Inflammatory macrophage treated with lipopolysaccharide for 1 hour (primary cell): ENCODE measurements around the gene ANKFY1.

ENCODE experiments used
- DNase-seq, 2 donors: peaks; one replicate each; pipeline ENCODE4 v3.0.0-alpha.2; 2020 to 2022

The ANKFY1 gene

DNA sequence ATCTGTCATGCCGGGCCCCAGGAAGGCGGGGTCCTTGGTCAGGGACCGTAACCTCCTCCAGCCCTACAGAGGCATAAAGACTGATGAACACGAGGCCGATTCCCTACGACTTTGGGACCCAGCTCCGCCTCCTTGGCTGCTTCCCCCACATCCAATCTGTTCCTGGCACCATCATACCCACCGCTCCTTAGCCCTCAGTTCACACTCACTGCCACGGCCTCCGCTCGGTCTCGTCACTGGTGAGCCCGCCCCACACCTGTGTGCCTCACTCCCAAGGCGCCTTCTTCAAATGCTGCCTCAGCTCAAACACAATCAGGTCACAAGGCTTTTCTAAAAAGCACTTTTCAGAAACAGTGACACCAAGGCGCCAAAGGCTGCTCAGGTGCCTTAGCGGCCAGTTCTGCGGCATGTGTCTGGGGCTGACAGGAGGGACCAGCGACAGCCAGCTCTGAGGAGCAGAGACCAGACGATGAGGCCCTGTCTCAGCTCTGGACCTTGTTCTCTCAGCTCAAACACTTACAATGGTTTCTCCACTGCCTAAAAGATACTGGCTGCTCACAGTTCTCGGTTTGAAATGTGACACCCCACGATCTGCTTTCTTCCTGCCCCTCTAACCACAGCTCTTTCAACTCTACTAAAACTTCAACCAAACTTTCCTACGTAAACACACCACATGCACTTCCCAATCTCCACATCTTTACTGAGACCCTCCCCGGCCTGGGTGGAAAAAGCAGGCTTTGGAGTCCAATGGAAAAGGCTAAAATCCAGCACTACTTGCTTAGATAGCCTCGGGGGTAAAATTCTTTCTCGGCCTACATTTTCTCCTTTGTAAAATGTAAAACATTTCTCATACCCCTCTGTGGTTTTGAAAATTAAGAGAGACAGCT is 87.6 kb downstream of the ANKFY1 start:
- DNase-seq = no peak

DNA sequence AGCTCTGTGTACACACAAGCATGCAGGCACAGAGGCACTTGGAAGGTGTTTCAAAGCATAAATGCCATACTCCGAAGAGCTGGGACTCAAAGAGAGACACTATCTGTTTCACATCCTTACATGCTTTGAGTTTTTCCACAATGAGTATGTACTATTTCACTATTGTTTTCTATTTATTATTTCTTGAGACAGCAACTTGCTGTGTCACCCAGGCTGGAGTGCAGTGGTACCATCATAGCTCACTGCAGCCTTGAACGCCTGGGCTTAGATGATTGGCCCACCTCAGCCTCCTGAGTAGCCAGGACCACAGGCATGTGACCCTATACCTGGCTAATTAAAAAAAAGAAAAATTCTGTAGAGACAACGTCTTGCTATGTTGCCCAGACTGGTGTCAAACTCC is 89.2 kb downstream of the ANKFY1 start:
- DNase-seq = no peak

DNA sequence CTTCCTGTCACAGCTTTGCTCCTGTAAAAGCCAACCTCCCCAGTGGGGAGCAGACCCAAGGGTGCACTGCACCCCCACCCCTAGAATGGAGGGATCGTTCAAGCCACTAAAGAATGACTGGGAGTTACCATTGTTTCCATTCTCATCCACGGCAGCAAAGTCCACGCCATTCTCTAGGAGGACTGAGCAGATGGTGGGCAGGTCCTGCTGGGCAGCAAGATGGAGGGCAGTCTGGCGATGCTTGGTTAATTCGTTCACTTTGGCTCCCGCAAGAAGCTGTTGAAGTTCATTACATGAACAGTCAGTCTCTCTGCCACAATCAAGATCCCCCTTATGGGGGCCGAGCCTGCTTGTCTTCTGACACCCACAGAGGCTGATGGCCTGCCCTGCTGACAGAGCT is 90.0 kb downstream of the ANKFY1 start:
- DNase-seq = no peak

DNA sequence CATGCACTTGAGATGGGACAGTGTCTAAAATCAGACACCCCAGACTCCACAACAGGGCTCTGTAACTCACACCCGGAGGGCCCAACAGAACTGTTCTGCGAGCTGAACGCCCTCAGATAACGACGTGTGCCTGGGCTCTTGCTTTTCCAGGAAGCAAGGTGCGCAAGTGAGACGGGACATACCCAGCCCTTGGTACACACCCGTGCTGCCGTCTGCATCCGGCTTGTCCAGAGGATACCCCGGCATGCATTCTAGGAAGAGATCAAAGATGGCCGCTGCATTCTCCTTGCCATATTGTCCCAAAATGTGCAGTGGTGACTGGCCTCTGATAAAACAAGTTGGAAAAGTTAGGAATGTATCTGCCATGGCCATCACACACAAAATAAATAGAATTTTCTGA is 91.4 kb downstream of the ANKFY1 start:
- no peak for DNase-seq

DNA sequence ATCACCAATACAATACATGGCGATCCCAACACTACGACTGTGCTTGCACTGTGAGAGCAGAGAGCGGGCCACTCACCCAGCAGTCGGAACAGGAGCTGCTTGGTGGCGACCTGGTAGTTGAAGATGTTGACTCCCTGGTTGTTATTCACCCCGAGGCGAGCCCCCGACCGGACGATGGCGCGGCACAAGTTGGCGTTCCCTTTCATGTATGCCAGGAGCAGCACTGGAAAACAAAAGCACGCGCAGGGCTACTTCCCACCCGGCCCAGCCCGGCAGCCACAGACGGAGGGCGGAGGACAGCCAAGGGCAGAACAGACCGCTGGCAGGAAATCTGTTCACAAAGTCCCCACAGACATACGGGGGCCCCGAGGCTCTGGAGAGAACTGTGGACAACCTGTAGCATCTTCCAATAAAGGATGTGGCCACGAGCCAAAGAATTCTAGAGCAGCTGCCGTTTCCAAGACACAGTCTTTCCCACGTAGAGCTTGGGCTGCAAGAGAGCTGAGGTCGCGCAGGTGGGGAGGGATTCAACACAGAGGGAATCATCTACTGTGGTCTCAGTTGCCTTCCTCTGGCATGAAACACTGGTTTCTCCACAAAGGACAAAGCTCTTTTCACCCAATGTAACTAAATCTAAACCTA is 93.0 kb downstream of the ANKFY1 start:
- DNase-seq = no peak

DNA sequence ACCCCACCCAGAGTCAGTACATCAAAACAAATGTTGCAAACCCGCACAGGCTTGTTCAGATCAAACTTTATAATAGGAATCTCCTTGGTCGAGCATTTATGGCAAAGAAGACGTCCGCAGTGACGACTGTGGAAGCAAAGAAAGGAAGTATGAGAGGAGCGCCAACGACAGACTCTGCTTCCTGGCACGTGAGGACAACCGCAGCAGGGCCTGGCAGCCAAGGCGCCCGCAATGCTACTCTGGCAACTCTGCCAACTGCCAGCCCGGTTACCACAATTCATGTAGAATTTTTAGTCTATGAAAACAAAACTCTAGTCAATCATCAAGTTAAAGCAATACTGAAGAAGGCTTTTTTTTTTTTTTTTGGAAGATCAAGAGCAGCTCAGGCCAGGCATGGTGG is 96.0 kb downstream of the ANKFY1 start:
- DNase-seq = no peak

DNA sequence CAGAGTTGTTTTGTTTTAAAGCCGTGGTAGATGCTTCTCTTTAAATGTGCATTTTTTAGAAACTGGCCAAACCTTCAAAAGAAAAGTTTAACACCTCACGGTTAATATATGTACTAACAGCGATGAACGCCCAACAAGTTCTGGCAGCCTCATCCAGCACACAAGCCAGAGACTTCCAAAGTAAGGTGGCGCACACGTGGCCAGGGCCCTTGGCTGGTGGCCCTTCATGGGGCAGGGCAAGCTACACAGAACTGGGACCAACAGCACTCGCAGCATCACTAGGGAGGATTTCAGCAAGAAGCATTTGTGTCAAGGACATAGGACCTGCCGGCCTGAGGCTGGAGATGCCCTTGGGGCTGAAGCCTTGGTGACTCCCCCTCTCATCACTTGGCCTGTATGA is 97.4 kb downstream of the ANKFY1 start:
- DNase-seq = no peak

DNA sequence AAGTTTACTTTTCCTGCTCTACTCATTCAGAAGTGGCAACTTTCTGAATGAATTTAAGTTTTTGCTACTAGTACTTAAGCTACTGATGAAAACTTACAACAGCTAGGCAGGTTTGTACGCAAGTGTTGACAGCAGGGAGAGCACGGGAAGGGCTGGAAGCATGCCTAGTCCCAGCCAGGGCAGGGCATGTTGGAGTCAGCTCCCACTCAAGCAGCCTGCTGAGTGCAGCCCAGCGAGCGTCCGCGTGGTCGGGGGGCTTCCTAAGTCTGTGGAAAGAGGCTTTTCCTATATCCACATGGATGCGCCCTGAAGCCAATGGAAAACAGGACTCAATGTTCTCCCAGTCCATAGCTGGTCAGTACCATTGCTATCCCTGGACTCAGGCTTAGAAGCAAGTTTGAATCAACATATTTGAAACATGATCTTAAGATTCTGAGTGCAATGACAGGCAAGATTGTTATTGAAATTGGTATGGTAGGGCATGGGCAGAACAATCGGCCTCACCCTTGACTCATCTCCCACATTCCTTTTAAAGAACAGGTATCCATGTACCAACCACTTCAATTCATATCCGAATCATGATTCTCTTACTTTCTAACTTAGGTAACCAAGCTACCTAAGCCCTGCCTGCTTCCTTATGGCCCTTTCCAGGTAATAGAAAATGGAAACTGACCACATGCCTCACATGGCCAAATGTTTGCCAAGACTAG is 98.3 kb downstream of the ANKFY1 start:
- DNase-seq = no peak

DNA sequence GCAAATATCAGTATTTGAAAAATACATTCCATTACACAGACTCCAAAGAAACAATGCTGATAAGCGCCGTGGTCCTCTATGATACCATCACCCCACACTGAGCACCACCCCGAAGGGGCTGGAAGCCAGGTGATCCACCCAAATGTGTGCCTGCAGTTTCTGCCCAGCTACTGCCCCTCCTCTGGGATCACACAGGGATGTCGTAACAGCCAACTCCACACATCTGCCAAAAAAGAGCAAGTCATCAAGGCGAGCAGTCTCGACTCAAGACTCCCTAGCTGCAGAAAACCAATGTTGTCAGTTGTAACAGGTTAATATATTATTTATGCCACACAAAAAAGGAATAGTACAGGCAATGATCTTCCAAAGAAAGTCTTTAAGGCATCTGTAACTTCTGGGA is 99.8 kb downstream of the ANKFY1 start:
- no peak for DNase-seq

DNA sequence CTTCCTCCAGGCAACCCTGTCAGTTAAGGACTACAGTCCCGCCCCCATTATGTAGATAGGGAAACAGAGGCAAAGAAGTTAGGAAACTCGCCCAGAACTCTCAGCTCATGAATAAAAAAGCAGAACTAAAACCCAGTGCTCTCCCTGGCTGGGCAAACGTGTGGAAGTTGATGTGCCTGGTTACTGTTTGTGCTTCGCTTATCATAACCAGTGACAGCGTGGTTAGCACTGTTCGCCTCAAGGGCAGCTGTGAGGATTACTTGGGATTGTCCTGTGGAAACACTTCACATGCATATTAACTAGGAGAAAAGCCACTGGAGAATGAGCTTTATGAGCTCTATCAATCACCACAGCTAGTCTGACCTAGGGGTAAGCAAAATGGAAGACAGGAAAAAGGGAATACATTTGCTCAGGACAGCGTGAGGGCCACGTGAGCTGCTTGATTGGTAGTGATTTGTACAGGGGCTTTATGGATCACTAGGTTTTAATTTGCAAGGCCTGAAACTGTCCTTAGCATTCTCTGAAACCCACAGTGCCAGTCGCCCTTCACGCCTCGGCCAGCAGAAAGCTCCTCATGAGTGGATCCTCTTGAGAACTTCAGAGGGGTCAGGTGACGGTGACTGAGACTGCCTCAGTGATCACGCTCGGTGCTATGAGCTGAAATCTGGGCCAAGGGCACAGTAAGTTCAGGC is 100.9 kb downstream of the ANKFY1 start:
- DNase-seq = peak; percentile 51 to 57

DNA sequence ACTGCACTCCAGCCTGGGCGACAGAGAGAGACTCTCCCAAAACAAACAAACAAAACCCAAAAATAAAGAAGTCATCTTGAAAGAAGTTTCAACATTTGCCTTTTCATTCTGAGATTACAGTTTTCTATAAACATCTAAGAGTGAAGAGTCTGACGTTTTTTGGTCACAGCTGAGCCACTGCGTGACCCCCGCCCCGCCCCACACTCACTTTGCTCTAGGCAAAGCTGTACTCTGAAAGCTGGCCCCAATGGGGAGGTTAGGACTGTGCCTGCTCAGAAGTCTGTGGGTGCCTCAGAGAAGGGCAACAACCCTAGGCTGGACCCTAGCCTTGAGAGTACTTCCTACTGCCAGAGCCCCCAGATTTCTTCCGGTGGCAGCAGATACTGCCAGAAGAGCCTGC is 101.5 kb downstream of the ANKFY1 start:
- DNase-seq = no peak

DNA sequence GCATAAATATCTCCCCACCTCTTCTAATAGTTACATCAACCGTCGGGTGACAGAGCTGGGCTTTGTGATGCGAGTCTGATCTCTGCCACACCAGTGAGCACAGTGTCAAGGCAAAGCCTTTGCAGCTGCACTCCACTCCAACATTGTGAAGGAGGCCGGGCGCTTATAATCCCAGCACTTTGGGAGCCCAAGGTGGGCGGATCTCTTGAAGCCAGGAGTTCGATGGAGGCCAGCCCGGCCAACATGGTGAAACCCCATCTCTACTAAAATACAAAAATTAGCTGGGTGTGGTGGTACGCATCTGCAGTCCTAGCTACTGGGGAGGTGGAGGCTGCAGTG is 101.8 kb downstream of the ANKFY1 start:
- DNase-seq = peak in 1 of 2 donors; percentile 45

DNA sequence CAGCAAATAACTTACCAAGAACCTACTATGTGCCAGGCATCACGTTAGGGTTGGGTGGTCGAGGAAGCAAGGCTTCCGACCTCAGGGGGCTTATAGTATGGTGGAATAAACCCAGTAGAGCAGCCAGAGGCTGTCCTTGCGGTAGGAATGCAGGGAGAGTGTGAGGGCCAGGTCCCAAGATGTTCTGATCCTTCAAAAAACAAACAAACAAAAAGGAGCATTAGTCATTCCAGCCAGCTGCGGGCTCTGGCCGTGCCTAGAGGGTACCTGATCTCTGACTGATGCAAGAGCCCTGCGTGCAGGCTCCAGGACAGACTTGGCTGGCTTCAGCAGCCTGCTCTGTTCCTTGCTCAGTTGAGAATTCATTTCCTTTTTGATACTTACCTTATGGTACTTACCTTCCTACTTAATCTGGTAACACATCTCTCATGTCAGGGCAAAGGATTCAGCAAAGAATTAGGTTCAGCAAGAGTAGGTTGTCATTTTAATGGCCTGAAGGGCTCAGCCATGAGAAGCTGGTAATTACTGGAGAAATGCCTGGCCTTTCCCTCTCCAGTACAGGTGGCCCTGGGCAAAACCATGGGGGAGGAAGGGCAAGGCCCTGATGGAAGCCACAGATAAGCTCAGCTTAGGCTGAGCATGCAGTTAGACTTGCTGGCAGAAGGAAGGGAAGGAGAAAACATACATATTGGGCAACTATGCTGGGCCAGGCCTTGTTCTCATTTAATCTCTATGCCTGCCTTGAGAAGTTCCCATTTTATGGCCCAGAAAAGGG is 102.4 kb downstream of the ANKFY1 start:
- DNase-seq = peak in 1 of 2 donors; percentile 35

DNA sequence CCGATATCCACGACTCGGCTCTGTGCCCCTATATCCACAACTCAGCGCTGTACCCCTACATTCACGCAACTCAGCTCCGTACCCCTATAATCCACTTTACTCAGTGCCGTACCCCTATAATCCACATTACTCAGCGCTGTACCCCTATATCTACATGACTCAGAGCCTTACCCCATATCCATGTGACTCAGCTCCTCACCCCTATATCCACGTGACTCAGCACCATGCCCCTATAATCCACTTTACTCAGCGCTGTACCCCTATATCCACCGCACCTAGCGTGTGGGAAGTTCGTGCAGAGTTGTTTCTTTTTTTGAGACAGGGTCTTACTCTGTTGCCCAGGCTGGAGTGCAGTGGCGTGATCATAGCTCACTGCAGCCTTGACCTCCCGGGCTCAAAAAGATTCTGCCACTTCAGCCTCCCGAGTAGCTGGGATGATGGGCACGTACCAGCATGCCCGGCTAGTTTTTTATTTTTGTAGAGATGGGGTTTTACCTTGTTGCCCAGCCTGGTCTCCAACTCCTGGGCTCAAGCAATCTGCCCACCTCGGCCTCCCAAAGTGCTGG is 103.4 kb downstream of the ANKFY1 start:
- no peak for DNase-seq

DNA sequence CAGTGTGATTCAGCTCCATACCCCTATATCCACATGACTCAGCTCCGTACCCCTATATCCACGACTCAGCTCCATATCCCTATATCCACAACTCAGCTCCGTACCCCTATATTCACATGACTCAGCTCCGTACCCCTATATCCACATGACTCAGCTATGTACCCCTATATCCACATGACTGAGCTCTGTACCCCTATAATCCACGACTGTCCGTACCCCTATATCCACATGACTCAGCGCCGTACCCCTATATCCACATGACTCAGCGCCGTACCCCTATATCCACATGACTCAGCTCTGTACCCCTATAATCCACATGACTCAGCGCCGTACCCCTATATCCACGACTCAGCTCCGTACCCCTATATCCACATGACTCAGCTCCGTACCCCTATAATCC is 104.0 kb downstream of the ANKFY1 start:
- no peak for DNase-seq

DNA sequence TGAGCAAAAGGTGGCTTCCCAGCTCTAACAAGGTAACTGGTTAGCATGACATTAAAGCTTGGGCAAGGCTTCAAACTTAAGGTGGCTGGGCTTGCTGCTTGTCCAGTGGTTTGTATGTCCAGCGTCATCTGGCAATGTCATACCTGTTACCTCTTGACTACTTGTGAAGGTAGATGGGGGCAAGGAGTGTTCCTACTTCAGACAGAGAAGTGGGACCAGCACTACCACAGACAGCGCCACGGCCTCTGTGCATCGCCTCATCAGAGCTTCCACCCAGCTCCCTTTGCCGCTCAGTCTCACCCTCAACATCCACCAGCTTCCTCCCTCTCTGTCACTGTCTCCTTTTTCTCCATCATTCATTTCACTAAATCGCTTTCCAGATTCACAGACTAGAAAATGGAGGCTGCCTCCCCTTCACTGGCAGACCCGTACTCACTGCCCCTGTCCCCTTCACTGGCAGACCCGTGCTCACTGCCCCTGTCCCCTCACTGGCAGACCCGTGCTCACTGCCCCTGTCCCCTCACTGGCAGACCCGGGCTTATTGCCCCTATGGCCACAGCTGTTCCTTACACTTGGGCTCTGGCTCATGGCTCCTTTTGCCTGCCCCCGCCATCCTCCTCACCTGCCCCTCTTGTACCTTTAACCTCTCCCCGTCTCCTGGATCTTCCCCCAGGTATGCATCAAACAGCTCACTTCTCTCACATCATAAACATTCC is 106.0 kb downstream of the ANKFY1 start:
- DNase-seq = no peak

DNA sequence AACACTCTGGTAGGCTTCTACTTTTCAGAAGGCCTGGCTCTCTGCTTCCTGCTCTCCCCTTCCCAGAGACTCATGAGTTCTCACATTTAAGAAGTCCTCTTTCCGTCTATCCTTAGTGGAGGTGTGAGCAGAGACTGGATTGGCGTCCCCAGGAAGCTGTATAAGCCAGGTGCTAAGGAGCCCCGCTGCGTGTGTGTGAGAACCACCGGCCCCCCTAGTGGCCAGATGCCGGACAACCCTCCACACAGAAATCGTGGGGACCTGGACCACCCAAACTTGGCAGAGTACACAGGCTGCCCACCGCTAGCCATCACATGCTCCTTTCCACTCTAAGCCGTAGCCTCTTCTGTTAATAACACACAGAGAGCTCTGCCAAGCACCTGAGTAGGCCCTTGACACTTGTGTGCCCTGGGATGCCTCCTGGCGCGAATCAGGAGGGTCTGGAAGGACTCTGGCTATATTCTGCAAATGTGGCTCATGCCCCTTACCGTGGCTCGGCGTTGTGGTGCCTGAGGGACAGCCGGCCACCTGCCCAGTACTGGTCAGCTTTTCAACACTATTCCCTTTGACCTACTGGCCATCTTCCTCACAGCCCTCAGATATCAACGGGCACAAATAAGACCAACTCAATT is 106.9 kb downstream of the ANKFY1 start:
- DNase-seq = no peak

DNA sequence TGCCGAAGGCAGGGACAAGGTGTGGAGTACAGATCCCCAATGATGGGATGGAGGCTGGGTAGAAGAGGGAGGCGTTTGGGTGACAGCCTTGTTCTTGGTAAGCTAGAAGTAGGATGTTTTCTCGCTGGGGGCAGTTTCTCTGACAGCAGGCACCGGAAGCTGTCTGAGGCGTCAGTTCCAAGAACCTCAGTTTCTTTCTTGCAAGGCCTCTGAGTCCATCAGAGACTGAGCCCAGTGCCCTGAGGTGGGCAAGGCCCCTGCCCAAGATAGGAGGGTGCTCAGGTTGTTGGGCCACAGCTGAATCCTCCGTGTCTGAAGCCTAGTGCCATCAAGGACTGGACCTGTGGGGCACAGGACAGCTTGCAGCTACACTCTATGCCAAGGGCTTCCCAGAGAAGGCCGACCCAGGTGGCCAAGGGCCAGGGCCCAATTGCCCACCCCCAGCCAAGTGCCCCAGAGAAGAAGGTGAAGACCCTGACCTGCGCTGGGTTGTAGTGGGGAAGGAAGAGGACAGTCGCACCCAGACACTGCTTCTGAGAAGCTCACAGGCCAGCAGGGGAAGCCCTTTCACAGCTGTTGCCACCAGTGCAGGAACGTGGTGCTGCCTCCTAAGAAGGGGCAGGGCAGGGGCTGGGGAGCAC is 107.7 kb downstream of the ANKFY1 start:
- DNase-seq = no peak

DNA sequence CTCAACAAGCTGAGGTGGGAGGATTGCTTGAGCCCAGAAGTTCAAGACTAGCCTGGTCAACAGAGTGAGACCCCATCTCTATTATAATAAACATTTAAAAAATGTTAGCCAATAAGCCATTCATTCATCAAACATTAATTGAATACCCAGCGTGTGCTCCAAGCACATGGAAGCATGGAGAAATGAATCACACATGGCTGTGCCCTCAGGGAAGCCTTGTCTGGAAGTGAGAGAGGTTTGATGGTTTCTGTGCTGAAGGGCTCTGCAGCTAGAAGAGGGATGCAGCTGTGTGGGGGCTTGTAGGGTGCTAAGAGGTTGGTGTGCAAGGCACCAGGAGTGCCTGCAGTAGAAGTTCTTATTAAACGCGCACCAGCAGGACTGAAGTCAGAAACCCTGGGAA is 109.6 kb downstream of the ANKFY1 start:
- no peak for DNase-seq

DNA sequence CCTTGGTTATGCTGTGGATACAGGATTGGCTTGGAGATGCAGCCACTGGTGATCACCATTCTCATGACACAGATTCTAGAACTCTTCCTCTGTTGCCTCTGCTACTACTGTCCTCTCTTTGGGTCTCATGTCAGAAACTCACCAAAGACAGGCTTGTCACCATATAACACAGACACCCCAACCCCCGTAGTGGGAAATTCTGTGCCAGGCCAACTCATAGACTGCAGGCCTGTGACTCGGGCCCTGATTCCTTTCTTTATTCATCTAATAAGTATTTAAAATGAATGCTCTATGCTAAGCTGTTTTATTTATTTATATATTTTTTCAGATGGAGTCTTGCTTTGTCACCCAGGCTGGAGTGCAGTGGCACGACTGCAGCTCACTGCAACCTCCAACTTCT is 111.3 kb downstream of the ANKFY1 start:
- DNase-seq = no peak

DNA sequence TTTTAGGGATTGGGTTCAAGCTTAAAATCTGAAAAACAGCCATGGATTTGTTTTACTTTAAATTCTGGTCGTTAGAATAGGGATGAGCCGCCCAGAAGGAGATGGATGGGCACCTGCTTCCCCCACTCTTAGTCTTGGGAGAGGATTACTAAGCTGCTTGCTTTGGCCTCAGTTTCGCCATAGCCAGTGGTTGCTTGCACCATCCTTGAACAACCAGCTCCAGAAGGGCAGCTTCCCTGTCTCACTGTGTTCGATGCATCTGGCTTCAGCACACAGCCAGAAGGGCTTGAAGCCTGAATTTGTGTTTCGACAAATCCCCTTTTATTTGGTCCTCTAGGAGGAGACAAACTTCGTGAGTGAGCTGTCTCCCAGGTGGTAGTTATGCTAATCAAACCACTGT is 113.7 kb downstream of the ANKFY1 start:
- peak in 1 of 2 donors; percentile 23 for DNase-seq
